Central memory CD8-positive, alpha-beta T cell (primary cell): ENCODE data around the gene NSG1.
"Not testable (repeated sequence)": the region's sequence is repeated elsewhere in the genome, so short reads cannot be mapped to it uniquely, and the experiment has no call there.

Experiments used
- ATAC-seq: fragments of 150-1000 bp; cut with Tn5 transposase; replicated peaks from 2 replicates; pipeline ENCODE4 v1.10.0; 2022; ENCODE audit warnings: mild to moderate bottlenecking, moderate FRiP score, moderate number of reproducible peaks; ENCODE audit not compliant: poor library complexity, severe bottlenecking; ENCODE audit errors: extremely low read depth
- DNase-seq, 2 donors: peaks; one replicate each; pipeline ENCODE4 v3.0.0; 2021; ENCODE audit warnings: low spot score in 2 of 2
- H3K27ac Mint-ChIP-seq: one replicate; pipeline ENCODE4 v1.8.0; 2022; ENCODE audit warnings: low read depth, mild to moderate bottlenecking, moderate library complexity, mixed read lengths
- H3K27me3 Mint-ChIP-seq: one replicate; pipeline ENCODE4 v1.8.0; 2022; ENCODE audit warnings: mixed read lengths
- H3K36me3 Mint-ChIP-seq: one replicate; pipeline ENCODE4 v1.8.0; 2022; ENCODE audit warnings: mild to moderate bottlenecking, moderate library complexity, mixed read lengths; ENCODE audit not compliant: insufficient read depth
- H3K4me1 Mint-ChIP-seq: one replicate; pipeline ENCODE4 v1.8.0; 2022; ENCODE audit warnings: mixed read lengths
- H3K4me3 Mint-ChIP-seq: one replicate; pipeline ENCODE4 v1.8.0; 2022; ENCODE audit warnings: mild to moderate bottlenecking, moderate library complexity, mixed read lengths
- H3K9me3 Mint-ChIP-seq: one replicate; pipeline ENCODE4 v1.8.0; 2022; ENCODE audit warnings: mixed read lengths

Gene NSG1

DNA sequence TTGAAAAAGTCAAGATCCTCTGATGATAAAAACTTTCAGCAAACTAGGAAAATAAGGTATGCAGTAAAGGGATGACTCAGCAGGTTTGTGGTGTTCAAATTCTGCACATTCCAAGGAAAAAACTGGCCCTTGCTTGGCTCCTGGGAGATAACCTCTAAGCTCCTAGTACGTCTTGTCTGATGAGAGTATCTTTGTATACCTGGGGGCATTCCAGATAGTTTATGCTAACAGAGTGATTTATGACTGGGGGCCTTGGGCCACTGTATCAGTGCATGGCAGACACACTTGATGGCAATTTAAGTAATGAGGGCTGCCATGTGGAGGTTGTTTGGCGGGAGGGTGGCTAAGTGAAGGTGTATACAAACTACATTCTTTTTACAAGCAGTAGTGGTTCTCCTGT lies 56.9 kb downstream of the NSG1 start:
- Mint-ChIP-seq H3K27ac (no peak overlapping the region), H3K27me3 (no peaks in the 10 kb centered on the region), H3K4me3 (no peak overlapping the region), H3K9me3 (no peaks in the 10 kb centered on the region), H3K4me1 (no peaks in the 10 kb centered on the region), H3K36me3 (peaks cover 2% of the 10 kb centered on the region)
- DNase-seq (no peak), ATAC-seq (no peak)

- ATAC-seq: no peak
- no peak for DNase-seq
- Mint-ChIP-seq H3K4me3 (no peak overlapping the region), H3K27ac (no peak overlapping the region), H3K9me3 (no peaks in the 10 kb centered on the region), H3K4me1 (no peaks in the 10 kb centered on the region), H3K27me3 (no peaks in the 10 kb centered on the region), H3K36me3 (peaks cover 2% of the 10 kb centered on the region)
These were observed 59.5 kb downstream of the NSG1 start for GRCh38 chr4:4446434-4446833.

DNA sequence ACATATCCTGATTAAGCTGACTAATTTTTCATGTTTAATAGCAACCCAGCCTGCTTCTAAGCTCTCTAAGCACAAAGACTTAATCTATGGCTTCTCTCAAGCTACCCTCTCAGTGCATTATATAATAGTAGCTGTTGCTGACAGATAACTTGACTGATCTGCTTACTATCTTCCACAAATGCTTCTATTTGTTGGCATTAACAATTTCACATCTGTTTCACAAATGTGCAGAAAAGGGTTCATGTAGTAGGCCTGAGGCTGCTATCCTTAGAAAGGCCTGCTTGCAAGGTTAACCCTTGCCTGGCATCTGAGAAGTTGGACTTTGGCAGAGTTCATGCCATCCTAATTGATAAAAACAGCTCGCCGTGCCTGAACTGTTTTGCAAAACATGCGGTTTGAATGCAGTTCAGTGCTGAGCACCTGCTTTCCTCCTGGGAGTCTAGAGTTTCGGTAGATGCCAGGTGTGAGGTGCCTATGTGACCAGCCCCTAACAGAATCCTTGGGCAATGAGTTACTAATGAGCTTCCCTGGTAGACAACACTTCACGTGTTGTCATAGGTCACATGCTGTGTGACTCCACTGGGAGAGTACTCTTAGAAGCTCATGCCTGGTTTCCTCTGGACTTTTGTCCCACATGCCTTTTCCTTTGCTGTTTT lies 68.4 kb downstream of the NSG1 start:
- ATAC-seq (no peak), DNase-seq (no peak)
- Mint-ChIP-seq H3K36me3 (peaks cover 11% of the 10 kb centered on the region), H3K27me3 (no peaks in the 10 kb centered on the region), H3K4me1 (no peaks in the 10 kb centered on the region), H3K9me3 (no peaks in the 10 kb centered on the region), H3K27ac (no peak overlapping the region), H3K4me3 (no peak overlapping the region)

DNA sequence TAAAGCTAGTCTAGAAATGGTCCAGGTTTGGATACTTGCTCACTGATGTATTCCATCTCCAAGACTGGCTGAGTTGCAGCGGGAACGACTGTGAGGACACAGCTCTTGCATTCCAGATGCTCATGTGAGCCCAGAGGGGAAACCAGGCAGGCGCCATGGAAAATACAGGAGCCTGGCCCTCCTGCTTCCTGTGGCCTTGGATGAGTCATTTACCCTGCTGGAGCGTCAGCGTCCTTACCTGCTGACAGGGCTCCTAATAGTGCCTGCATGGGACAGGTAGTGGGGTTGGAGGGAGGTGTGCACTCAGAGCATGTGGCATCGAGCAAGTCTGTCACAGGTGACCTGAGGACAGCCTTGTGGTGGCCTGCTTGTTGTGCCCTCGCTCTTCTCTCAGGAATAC lies 69.4 kb downstream of the NSG1 start:
- Mint-ChIP-seq H3K36me3 (peaks cover 11% of the 10 kb centered on the region), H3K4me1 (no peaks in the 10 kb centered on the region), H3K9me3 (no peaks in the 10 kb centered on the region), H3K27me3 (no peaks in the 10 kb centered on the region), H3K4me3 (no peak overlapping the region), H3K27ac (no peak overlapping the region)
- DNase-seq (no peak), ATAC-seq (no peak)

DNA sequence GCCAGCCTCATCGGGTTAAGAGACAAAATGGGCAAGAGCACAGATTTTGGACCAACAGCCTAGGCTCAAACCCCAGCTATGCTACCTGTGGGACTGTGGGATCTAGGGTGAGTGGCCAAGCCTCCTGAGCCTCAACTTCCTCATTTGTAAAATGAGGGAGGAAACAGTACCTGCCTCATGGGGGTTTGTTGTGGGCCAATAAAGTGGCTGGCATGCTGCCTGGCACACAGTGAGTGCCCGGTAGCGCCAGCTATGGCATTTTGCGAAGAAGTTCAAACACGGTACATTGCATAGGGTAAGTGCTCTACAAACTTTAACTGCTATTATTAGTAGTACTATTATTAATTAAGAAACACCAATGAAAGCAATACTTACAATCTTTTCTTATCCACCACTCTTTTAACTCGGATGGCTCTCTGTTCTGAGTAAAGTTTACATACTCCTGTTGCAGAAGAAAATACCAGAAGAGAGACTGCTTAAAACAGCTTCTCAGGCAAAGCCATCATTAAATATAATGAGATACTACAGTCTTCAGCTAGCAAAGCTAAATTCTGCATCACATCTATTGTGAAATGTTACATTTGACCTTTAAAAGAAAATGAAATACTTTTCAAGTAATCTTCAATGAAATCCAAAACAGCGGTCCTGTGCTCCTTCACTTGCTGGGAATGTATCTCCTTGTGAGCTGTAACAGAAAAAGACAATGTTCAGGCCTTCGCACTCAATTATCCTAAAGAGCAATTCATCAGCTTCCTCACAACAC lies 70.1 kb downstream of the NSG1 start:
- Mint-ChIP-seq H3K9me3 (no peaks in the 10 kb centered on the region), H3K4me3 (no peak overlapping the region)

DNA sequence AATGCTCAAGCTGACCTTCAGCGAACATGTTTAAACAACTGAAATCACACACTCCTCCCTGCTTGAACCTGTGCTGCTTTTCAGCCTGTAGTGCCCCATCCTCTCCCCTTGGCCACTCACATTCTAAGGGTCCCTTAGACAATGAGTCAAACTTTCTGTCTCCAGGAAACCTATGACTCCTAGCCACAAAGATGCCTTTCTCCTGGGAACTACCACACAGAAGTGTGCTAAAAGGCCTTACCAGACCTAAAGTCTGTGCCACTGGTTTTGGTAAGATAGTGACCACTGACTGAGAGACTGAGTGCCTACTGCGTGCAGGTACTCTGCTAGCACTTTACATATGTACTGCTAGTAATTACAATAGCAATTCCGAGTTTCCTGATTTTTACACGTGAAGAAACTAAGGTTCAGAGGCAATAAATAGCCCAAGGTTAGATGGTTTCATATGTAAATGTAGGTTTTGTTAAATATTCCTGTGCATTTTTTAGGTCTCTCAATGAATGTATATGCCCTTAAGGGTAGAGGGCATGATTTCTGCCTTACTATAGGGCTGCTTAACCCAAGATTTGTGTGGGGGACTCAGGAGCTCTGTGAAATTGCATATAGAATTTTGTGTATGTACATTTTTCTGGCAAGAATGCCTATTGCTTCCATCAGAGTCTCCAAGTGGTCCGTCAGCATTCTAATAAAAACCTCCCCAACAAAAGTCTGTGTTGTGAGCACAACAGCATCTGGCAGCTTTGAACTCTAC lies 71.1 kb downstream of the NSG1 start:
- Mint-ChIP-seq H3K4me3 (no peak overlapping the region), H3K36me3 (peaks cover 8% of the 10 kb centered on the region), H3K9me3 (no peaks in the 10 kb centered on the region), H3K4me1 (peaks cover 10% of the 10 kb centered on the region), H3K27ac (no peak overlapping the region), H3K27me3 (no peaks in the 10 kb centered on the region)
- DNase-seq (no peak), ATAC-seq (no peak)

More for the DNA sequence above, 70.1 kb downstream of the NSG1 start:
- H3K27ac Mint-ChIP-seq: no peak overlapping the region
- no peak for ATAC-seq
- peaks cover 9% of the 10 kb centered on the region for H3K36me3 Mint-ChIP-seq
- H3K27me3 Mint-ChIP-seq: no peaks in the 10 kb centered on the region
- H3K4me1 Mint-ChIP-seq: peaks cover 6% of the 10 kb centered on the region
- DNase-seq: no peak

DNA sequence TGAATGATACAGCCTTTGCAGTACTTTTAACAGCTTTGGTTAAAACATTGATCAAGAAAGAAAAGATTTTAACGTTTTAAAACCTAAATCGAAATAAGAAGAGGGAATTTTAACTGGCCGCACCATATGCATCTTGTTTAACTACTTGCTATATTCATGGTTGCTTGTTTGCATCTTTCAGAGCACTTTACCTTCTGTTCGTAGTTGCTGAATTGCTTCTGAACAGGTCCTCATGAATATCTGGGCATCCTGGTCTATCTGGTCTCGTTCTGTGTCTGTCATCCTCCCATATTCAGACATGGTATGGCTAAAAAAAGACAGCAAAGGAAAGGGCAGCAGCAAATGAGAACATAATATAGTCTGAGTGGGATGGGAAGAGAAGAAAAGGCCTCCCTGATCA lies 72.3 kb downstream of the NSG1 start:
- Mint-ChIP-seq H3K27me3 (no peaks in the 10 kb centered on the region), H3K4me3 (no peak overlapping the region), H3K9me3 (no peaks in the 10 kb centered on the region), H3K36me3 (peaks cover 6% of the 10 kb centered on the region), H3K27ac (no peak overlapping the region), H3K4me1 (peaks cover 10% of the 10 kb centered on the region)
- no peak for ATAC-seq
- DNase-seq: no peak

DNA sequence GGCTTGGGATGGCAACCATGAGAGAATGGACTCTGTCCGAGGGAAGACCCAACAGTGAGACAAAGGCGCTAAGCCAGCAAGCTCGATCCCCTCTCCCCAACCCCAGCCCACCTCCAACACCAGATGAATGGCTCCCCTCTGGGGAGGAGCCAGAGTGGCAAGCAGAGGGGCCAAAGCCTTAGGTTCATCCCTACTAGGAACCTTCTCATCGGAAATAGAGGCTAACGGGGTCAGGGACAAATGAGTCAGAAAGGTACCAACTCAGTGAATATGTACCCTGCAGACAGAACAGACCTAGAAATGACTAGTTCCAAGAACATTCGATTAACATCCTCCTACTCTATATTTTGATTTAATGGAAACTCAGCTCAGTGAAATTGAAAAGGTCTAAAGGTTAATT lies 73.9 kb downstream of the NSG1 start:
- Mint-ChIP-seq H3K4me3 (no peak overlapping the region), H3K36me3 (peaks cover 12% of the 10 kb centered on the region), H3K27me3 (no peaks in the 10 kb centered on the region), H3K4me1 (peaks cover 21% of the 10 kb centered on the region), H3K9me3 (no peaks in the 10 kb centered on the region), H3K27ac (peak overlapping the region; percentile 26)
- DNase-seq (no peak), ATAC-seq (no peak)

DNA sequence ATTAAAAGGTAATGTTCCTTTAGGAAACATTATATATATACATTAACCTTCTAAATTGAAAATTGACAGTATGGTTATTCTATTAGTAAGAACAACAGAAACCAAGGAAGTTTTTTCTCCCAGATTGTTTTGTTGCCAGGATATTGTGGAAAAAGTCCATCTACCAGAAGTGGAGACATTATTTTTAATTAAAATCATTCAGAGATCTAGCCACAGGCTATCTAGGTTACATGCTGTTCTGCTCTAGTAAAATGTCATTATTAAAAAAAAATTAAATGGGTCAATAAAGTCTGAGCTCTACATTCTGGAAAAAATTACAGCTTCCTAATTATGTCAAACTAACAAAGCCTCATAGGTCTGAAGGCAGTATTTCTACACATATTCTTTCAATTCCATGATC lies 74.3 kb downstream of the NSG1 start:
- ATAC-seq: no peak
- H3K4me3 Mint-ChIP-seq: no peak overlapping the region
- H3K27me3 Mint-ChIP-seq: no peaks in the 10 kb centered on the region
- peak overlapping the region; percentile 26 for H3K27ac Mint-ChIP-seq
- no peaks in the 10 kb centered on the region for H3K9me3 Mint-ChIP-seq
- H3K4me1 Mint-ChIP-seq: peaks cover 21% of the 10 kb centered on the region
- no peak for DNase-seq
- H3K36me3 Mint-ChIP-seq: peaks cover 12% of the 10 kb centered on the region

DNA sequence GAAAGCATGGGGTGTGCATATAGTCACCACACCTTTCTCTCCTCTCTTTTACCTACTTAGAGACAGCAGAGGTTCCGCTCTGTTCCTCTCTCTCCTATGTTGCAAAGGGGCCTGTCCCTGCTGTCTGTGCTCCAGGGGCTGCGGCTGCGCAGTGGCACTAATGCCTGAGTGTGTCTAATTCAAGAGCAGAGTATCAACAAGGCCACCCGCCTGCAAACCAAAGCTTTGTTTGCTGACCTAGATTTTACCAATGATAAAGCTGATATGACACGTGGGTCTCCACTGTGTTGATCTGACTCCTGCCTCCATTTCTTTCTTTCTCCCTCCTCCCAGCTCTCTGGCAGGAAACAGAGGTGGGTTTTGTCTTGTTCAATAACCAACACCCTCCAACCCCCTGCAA lies 74.9 kb downstream of the NSG1 start:
- H3K9me3 Mint-ChIP-seq: no peaks in the 10 kb centered on the region
- peaks cover 12% of the 10 kb centered on the region for H3K36me3 Mint-ChIP-seq

GRCh38 chr4:4462970-4463369 lies 76.1 kb downstream of the NSG1 start:
- H3K27me3 Mint-ChIP-seq: no peaks in the 10 kb centered on the region
- DNase-seq: no peak
- no peak overlapping the region for H3K27ac Mint-ChIP-seq
- peaks cover 15% of the 10 kb centered on the region for H3K36me3 Mint-ChIP-seq
- peaks cover 26% of the 10 kb centered on the region for H3K4me1 Mint-ChIP-seq
- H3K9me3 Mint-ChIP-seq: no peaks in the 10 kb centered on the region
- no peak for ATAC-seq
- no peak overlapping the region for H3K4me3 Mint-ChIP-seq

More for the DNA sequence above, 74.9 kb downstream of the NSG1 start:
- DNase-seq (peak in 1 of 2 donors; percentile 18), ATAC-seq (peak; percentile 83)
- H3K27ac Mint-ChIP-seq: peak overlapping the region; percentile 26
- H3K27me3 Mint-ChIP-seq: no peaks in the 10 kb centered on the region
- no peak overlapping the region for H3K4me3 Mint-ChIP-seq
- peaks cover 26% of the 10 kb centered on the region for H3K4me1 Mint-ChIP-seq

DNA sequence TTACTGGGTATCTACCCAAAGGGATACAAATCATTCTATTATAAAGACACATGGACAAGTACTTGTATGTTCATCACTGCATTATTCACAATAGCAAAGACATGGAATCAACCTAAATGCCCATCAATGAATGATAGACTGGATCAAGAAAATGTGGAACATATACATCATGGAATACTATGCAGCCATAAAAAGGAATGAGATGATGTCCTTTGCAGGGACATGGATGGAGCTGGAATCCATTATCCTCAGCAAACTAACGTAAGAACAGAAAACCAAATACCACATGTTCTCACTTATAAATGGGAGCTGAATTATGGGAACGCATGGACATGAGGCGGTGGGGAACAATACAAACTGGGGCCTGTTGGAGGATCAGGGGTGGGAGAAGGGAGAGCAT lies 78.3 kb downstream of the NSG1 start:
- not testable (repeated sequence) for ATAC-seq, H3K9me3 Mint-ChIP-seq, H3K4me3 Mint-ChIP-seq, H3K27me3 Mint-ChIP-seq, DNase-seq
- H3K4me1 Mint-ChIP-seq: peaks cover 26% of the 10 kb centered on the region
- H3K36me3 Mint-ChIP-seq: peaks cover 16% of the 10 kb centered on the region
- peak overlapping the region; percentile 11 for H3K27ac Mint-ChIP-seq
